SU-DHL-6 (cell line): ENCODE results near the gene BDH2.

ENCODE experiments used
- EZH2phosphoT487 ChIP-seq: fragments of 200-600 bp; sonication (generic), shearing (Covaris generic); conservative IDR thresholded peaks from 2 replicates; pipeline ENCODE4 v1.6.1; 2018; ENCODE audit warnings: mild to moderate bottlenecking, antibody characterized with exemption, low read length, moderate library complexity, mixed read lengths
- TF ChIP-seq, protein P1 (sequence below): fragments of 200-600 bp; sonication (generic); IDR thresholded peaks from one replicate; pipeline ENCODE4 v1.5.1; 2017; ENCODE audit warnings: antibody characterized with exemption, mild to moderate bottlenecking, low read length, moderate library complexity; ENCODE audit not compliant: insufficient read depth, poor library complexity, severe bottlenecking

DNA sequence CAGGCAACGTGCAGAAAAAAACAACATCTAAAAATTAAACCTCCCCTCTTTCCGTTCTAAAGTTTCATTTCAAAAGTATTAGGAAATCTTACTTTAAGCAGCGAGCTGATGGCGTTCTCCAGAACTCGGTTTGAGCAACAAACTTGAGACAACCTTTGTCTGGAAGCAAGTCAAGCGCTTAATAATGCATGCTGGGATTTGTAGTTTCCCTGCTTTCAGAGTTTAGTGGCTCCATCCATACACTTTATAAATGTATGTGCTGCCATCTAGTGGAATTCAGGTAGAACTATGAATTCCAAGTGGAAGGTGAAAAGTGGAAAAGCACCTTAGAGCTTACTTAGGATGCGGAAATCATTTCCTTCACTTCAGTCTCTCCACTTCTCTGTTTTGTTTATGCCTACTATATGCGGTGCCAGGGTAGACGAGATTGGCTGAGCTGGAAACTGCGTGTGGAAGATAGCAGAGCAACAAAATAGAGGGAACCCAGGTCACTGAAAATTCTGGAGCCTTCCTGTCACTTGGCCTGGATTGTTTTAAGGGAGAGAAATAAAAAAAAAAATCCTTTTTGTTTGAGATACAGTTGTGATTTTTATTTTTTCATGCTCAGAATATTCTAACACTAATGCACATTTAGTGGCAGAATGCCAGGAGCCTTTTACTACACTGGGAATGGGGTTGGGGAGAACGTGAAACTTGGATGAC is at the start of gene BDH2:
- TF ChIP-seq, protein P1, sequence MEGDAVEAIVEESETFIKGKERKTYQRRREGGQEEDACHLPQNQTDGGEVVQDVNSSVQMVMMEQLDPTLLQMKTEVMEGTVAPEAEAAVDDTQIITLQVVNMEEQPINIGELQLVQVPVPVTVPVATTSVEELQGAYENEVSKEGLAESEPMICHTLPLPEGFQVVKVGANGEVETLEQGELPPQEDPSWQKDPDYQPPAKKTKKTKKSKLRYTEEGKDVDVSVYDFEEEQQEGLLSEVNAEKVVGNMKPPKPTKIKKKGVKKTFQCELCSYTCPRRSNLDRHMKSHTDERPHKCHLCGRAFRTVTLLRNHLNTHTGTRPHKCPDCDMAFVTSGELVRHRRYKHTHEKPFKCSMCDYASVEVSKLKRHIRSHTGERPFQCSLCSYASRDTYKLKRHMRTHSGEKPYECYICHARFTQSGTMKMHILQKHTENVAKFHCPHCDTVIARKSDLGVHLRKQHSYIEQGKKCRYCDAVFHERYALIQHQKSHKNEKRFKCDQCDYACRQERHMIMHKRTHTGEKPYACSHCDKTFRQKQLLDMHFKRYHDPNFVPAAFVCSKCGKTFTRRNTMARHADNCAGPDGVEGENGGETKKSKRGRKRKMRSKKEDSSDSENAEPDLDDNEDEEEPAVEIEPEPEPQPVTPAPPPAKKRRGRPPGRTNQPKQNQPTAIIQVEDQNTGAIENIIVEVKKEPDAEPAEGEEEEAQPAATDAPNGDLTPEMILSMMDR: peak; percentile 17
- TF ChIP-seq EZH2phosphoT487: no peak
